Measurements from ENCODE around the gene RAB3B. TPM values are rescaled to one million over a fixed set of nuclear protein-coding genes. Genes with fewer than 3 reads are reported as not detected.
A peak's percentile ranks its signal among the peaks of the same experiment; 100 is the strongest.

RAB3B gene
- total and polyA plus RNA-seq, 9 of the 15 experiments (the other 6 are each of a cell fraction or from before 2014, with no cell fraction given), result 0.07 to 0.47 (median 0.27) TPM

- TF ChIP-seq CBX1 (IDR thresholded peaks at IDR 0.05; ENCODE audit: low read depth) (peak; percentile 72), NFYB (IDR thresholded peaks at IDR 0.05; ENCODE audit: extremely low read depth, insufficient read length) (no peak), ARID4B (CRISPR knock-in tag; IDR thresholded peaks at IDR 0.05) (peak; percentile 99), ZNF644 (tag; IDR thresholded peaks at IDR 0.05; ENCODE audit: low read depth) (no peak), CHAMP1 (IDR thresholded peaks at IDR 0.05) (no peak), MAFK (IDR thresholded peaks at IDR 0.05; ENCODE audit: low read length) (0 out of 2 replicates have a peak, but pooled peaks have one; percentile 2), E2F1 (CRISPR knock-in tag; IDR thresholded peaks at IDR 0.05) (peak; percentile 83; the same call in 1 of the 2 replicates), ZNF384 (IDR thresholded peaks at IDR 0.05; ENCODE audit: low read depth, low read length) (no peak), FOS (IDR thresholded peaks at IDR 0.05; ENCODE audit: extremely low read depth, insufficient read length) (no peak), PRPF4 (IDR thresholded peaks at IDR 0.05; ENCODE audit: insufficient read depth, low read depth, low read length, poor library complexity, severe bottlenecking) (no peak), PCBP1 (IDR thresholded peaks at IDR 0.05; ENCODE audit: low read depth, low read length, poor library complexity, severe bottlenecking) (no peak), NFIX (CRISPR knock-in tag; IDR thresholded peaks at IDR 0.05; ENCODE audit: low read depth) (no peak; the same call in 1 of the 2 replicates), ZNF395 (CRISPR knock-in tag; IDR thresholded peaks at IDR 0.05) (peak; percentile 31; the same call in 1 of the 2 replicates), MEF2D (tag; conservative IDR thresholded peaks at IDR 0.05; ENCODE audit: low read depth) (no peak), SP2 (IDR thresholded peaks at IDR 0.05; ENCODE audit: extremely low read depth, low read depth, low read length, poor library complexity, severe bottlenecking) (no peak)
Measured at GRCh38 chr1:52033190-52034049, 42.9 kb upstream of the RAB3B start, which contains the start of gene KTI12 (continued).
